ENCODE results near the gene WDR83.
"Not testable (repeated sequence)": the region's sequence is repeated elsewhere in the genome, so short reads cannot be mapped to it uniquely, and the experiment has no call there.

WDR83 gene

GRCh38 chr19:12641456-12641855 is 25.2 kb upstream of the WDR83 start:
- Mint-ChIP-seq H3K9me3 (no peaks in the 10 kb centered on the region), H3K27ac (ENCODE audit: low read depth) (no peak overlapping the region), H3K4me3 (no peak overlapping the region), H3K36me3 (ENCODE audit: insufficient read depth) (peaks cover 8% of the 10 kb centered on the region), H3K4me1 (peaks cover 9% of the 10 kb centered on the region), H3K27me3 (no peaks in the 10 kb centered on the region)
- ATAC-seq (replicated peaks; ENCODE audit: extremely low read depth, poor library complexity, severe bottlenecking) (no peak), DNase-seq (ENCODE audit: low spot score in 2 of 2) (no peak)

GRCh38 chr19:12642506-12642905 is 24.1 kb upstream of the WDR83 start:
- Mint-ChIP-seq H3K4me3 (no peak overlapping the region), H3K27me3 (no peaks in the 10 kb centered on the region), H3K4me1 (peaks cover 9% of the 10 kb centered on the region), H3K9me3 (no peaks in the 10 kb centered on the region), H3K36me3 (ENCODE audit: insufficient read depth) (peaks cover 8% of the 10 kb centered on the region), H3K27ac (ENCODE audit: low read depth) (no peak overlapping the region)
- DNase-seq (ENCODE audit: low spot score in 2 of 2) (no peak), ATAC-seq (replicated peaks; ENCODE audit: extremely low read depth, poor library complexity, severe bottlenecking) (no peak)

DNA sequence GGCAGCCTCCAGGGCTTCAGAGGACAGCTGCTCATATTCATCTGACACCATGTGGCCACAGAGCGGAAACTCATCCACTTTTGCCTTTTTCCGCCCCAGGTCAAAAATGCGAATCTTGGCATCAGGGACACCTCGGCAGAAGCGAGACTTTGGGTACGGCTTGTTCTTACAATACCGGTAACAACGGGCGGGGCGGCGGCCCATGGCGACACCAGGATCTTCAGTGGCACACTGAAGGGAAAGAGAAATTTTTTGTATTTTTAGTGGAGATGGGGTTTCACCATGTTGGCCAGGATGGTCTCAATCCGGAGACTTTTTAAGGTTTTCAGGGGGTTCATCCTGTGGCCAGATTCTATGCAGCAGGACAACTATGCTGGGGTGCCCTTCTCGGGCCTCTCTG is 22.9 kb upstream of the WDR83 start:
- not testable (repeated sequence) for H3K27me3 Mint-ChIP-seq; H3K4me1 Mint-ChIP-seq; ATAC-seq (replicated peaks; ENCODE audit: extremely low read depth, poor library complexity, severe bottlenecking); DNase-seq (ENCODE audit: low spot score in 2 of 2); H3K27ac Mint-ChIP-seq (ENCODE audit: low read depth); H3K9me3 Mint-ChIP-seq; H3K4me3 Mint-ChIP-seq; H3K36me3 Mint-ChIP-seq (ENCODE audit: insufficient read depth)

DNA sequence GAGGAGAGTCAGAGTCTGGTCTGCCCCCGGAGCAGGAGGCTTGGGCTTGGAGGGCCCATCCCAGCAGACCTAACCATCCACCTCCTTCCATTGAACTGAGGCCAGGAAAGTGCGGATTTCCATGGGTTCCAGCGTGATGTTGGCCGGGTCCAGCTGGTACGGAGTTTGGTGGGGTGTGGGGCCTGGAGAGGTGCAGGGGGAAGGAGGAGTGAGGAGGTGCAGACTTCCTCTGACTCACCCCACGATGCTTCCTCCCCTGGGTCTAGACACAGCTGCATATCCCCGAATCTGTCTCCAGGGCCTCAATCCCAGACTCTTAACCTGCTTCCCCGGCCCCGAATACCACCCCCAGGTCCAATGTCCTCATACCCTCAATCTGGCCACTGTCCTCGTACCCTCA is 20.1 kb upstream of the WDR83 start:
- no peak for DNase-seq (ENCODE audit: low spot score in 2 of 2)
- H3K4me1 Mint-ChIP-seq, result no peaks in the 10 kb centered on the region
- no peak overlapping the region for H3K27ac Mint-ChIP-seq (ENCODE audit: low read depth)
- no peaks in the 10 kb centered on the region for H3K27me3 Mint-ChIP-seq
- H3K36me3 Mint-ChIP-seq (ENCODE audit: insufficient read depth), result peaks cover 11% of the 10 kb centered on the region
- H3K9me3 Mint-ChIP-seq, result no peaks in the 10 kb centered on the region
- ATAC-seq (replicated peaks; ENCODE audit: extremely low read depth, poor library complexity, severe bottlenecking), result no peak
- no peak overlapping the region for H3K4me3 Mint-ChIP-seq

- no peak overlapping the region for H3K4me3 Mint-ChIP-seq
- no peak overlapping the region for H3K27ac Mint-ChIP-seq (ENCODE audit: low read depth)
- peaks cover 15% of the 10 kb centered on the region for H3K36me3 Mint-ChIP-seq (ENCODE audit: insufficient read depth)
- no peaks in the 10 kb centered on the region for H3K9me3 Mint-ChIP-seq
- no peaks in the 10 kb centered on the region for H3K27me3 Mint-ChIP-seq
- DNase-seq (ENCODE audit: low spot score in 2 of 2) (no peak), ATAC-seq (replicated peaks; ENCODE audit: extremely low read depth, poor library complexity, severe bottlenecking) (no peak)
- no peaks in the 10 kb centered on the region for H3K4me1 Mint-ChIP-seq
These were observed 19.6 kb upstream of the WDR83 start for GRCh38 chr19:12647047-12647446.

DNA sequence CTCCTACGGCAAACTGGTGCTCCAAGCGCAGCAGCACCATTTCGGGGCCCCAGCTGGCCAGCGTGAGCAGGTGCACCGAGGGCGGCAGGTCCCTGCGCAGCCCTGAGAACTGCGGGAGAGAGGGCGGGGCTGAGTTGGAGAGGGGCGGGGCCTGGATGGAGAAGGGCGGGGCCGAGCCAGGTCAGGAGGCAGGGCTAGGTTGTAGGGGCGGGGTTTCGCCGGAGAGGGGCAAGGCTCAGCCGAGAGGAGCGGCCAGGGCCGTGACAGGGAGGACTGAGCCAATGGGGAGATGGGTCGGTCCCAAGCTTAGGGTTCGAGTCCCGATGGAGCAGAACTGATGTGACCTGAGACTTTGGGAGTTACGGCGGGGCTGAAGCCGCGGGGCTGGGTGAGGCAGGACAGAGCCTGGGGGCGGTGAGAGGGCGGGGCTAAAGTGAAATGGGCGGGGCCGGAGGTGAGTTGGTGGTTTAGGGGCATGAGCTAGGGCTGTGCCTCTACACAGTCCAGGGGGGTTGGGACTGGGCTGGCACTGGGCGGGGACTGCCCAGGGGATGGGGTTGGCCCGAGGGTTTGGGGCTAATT is 19.0 kb upstream of the WDR83 start:
- DNase-seq (ENCODE audit: low spot score in 2 of 2) (no peak), ATAC-seq (replicated peaks; ENCODE audit: extremely low read depth, poor library complexity, severe bottlenecking) (peak; percentile 14)
- Mint-ChIP-seq H3K9me3 (no peaks in the 10 kb centered on the region), H3K36me3 (ENCODE audit: insufficient read depth) (peaks cover 19% of the 10 kb centered on the region), H3K4me3 (no peak overlapping the region), H3K27me3 (no peaks in the 10 kb centered on the region), H3K27ac (ENCODE audit: low read depth) (no peak overlapping the region), H3K4me1 (no peaks in the 10 kb centered on the region)

- no peak overlapping the region for H3K27ac Mint-ChIP-seq (ENCODE audit: low read depth)
- H3K4me3 Mint-ChIP-seq, result no peak overlapping the region
- H3K4me1 Mint-ChIP-seq, result no peaks in the 10 kb centered on the region
- H3K9me3 Mint-ChIP-seq, result no peaks in the 10 kb centered on the region
- DNase-seq (ENCODE audit: low spot score in 2 of 2) (no peak), ATAC-seq (replicated peaks; ENCODE audit: extremely low read depth, poor library complexity, severe bottlenecking) (no peak)
- no peaks in the 10 kb centered on the region for H3K27me3 Mint-ChIP-seq
- H3K36me3 Mint-ChIP-seq (ENCODE audit: insufficient read depth), result peaks cover 20% of the 10 kb centered on the region
These were observed 18.5 kb upstream of the WDR83 start for GRCh38 chr19:12648088-12648487.

GRCh38 chr19:12649941-12650340 is 16.7 kb upstream of the WDR83 start:
- DNase-seq (ENCODE audit: low spot score in 2 of 2) (no peak), ATAC-seq (replicated peaks; ENCODE audit: extremely low read depth, poor library complexity, severe bottlenecking) (no peak)
- Mint-ChIP-seq H3K4me3 (no peak overlapping the region), H3K4me1 (no peaks in the 10 kb centered on the region), H3K36me3 (ENCODE audit: insufficient read depth) (peaks cover 20% of the 10 kb centered on the region), H3K27me3 (no peaks in the 10 kb centered on the region), H3K27ac (ENCODE audit: low read depth) (peak overlapping the region; percentile 38), H3K9me3 (no peaks in the 10 kb centered on the region)

GRCh38 chr19:12652219-12652618 is 14.4 kb upstream of the WDR83 start:
- Mint-ChIP-seq H3K27ac (ENCODE audit: low read depth) (peak overlapping the region; percentile 32), H3K36me3 (ENCODE audit: insufficient read depth) (peaks cover 34% of the 10 kb centered on the region), H3K27me3 (no peaks in the 10 kb centered on the region), H3K4me3 (no peak overlapping the region), H3K9me3 (no peaks in the 10 kb centered on the region), H3K4me1 (no peaks in the 10 kb centered on the region)
- ATAC-seq (replicated peaks; ENCODE audit: extremely low read depth, poor library complexity, severe bottlenecking) (no peak), DNase-seq (ENCODE audit: low spot score in 2 of 2) (no peak)

- H3K36me3 Mint-ChIP-seq (ENCODE audit: insufficient read depth), result peaks cover 55% of the 10 kb centered on the region
- no peaks in the 10 kb centered on the region for H3K27me3 Mint-ChIP-seq
- DNase-seq (ENCODE audit: low spot score in 2 of 2), result no peak
- H3K4me3 Mint-ChIP-seq, result no peak overlapping the region
- no peak for ATAC-seq (replicated peaks; ENCODE audit: extremely low read depth, poor library complexity, severe bottlenecking)
- H3K27ac Mint-ChIP-seq (ENCODE audit: low read depth), result no peak overlapping the region
- H3K9me3 Mint-ChIP-seq, result no peaks in the 10 kb centered on the region
- H3K4me1 Mint-ChIP-seq, result no peaks in the 10 kb centered on the region
These were observed 11.1 kb upstream of the WDR83 start for GRCh38 chr19:12655546-12655945.

- H3K36me3 Mint-ChIP-seq (ENCODE audit: insufficient read depth), result peaks cover 58% of the 10 kb centered on the region
- ATAC-seq (replicated peaks; ENCODE audit: extremely low read depth, poor library complexity, severe bottlenecking), result no peak
- no peak for DNase-seq (ENCODE audit: low spot score in 2 of 2)
These were observed 9.6 kb upstream of the WDR83 start for GRCh38 chr19:12656899-12657571.

DNA sequence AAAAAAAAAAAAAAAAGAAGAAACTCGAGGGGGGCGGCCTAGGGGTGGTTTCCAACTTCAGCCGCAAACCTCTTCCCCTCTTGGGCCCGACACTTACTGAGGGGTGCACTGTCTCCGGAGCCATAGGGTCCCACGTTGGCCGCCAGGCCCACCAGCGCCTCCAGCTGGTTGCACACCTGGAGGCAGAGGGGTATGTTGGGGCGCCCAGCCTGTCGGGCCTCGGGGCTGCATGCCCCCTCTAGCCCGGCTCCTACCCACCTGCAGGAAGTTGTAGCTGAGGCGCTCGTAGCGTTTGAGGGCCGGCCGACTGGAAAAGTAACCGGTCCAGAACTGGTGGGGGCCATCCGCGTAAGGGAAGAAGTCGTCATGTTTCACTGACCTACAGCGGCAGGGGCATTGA is 8.6 kb upstream of the WDR83 start:
- no peak for DNase-seq (ENCODE audit: low spot score in 2 of 2)
- H3K4me3 Mint-ChIP-seq, result no peak overlapping the region
- no peak for ATAC-seq (replicated peaks; ENCODE audit: extremely low read depth, poor library complexity, severe bottlenecking)
- H3K36me3 Mint-ChIP-seq (ENCODE audit: insufficient read depth), result peaks cover 57% of the 10 kb centered on the region
- no peaks in the 10 kb centered on the region for H3K27me3 Mint-ChIP-seq
- H3K4me1 Mint-ChIP-seq, result no peaks in the 10 kb centered on the region
- H3K27ac Mint-ChIP-seq (ENCODE audit: low read depth), result no peak overlapping the region
- no peaks in the 10 kb centered on the region for H3K9me3 Mint-ChIP-seq

More at GRCh38 chr19:12656899-12657571, 9.6 kb upstream of the WDR83 start:
- Mint-ChIP-seq H3K4me3 (no peak overlapping the region), H3K4me1 (no peaks in the 10 kb centered on the region), H3K27me3 (no peaks in the 10 kb centered on the region), H3K9me3 (no peaks in the 10 kb centered on the region), H3K27ac (ENCODE audit: low read depth) (no peak overlapping the region)

- Mint-ChIP-seq H3K27me3 (no peaks in the 10 kb centered on the region), H3K4me1 (peaks cover 14% of the 10 kb centered on the region), H3K9me3 (no peaks in the 10 kb centered on the region), H3K36me3 (ENCODE audit: insufficient read depth) (peaks cover 58% of the 10 kb centered on the region), H3K4me3 (no peak overlapping the region), H3K27ac (ENCODE audit: low read depth) (no peak overlapping the region)
- no peak for ATAC-seq (replicated peaks; ENCODE audit: extremely low read depth, poor library complexity, severe bottlenecking)
- DNase-seq (ENCODE audit: low spot score in 2 of 2), result no peak
These were observed 5.6 kb upstream of the WDR83 start for GRCh38 chr19:12660980-12661379.
